ENCODE data around the gene AGMO. TPM values are rescaled to one million over a fixed set of nuclear protein-coding genes. Genes with fewer than 3 reads are reported as not detected.

The AGMO gene
- polyA plus RNA-seq, 3 donors: not detected

- Histone ChIP-seq H3K9me3 (replicated peaks in 1 of 2; ENCODE audit: control insufficient read depth in 1 of 2, insufficient read depth in 1 of 2, low read length in 2 of 2) (peaks cover 4 to 5% of the 10 kb centered on the region in 2 donors), H4K20me1 (ENCODE audit: insufficient read depth, low read length) (no peaks in the 10 kb centered on the region), H3K27me3 (ENCODE audit: control insufficient read depth in 2 of 2, insufficient read depth in 2 of 2, low read length in 2 of 2) (no peaks in the 10 kb centered on the region), H3K9ac (ENCODE audit: insufficient read depth, low read length, poor library complexity, severe bottlenecking) (no peak overlapping the region), H3K79me2 (ENCODE audit: insufficient read depth, low read length) (no peaks in the 10 kb centered on the region), H3K4me1 (ENCODE audit: control insufficient read depth in 1 of 2, insufficient read depth in 2 of 2, low read length in 2 of 2) (no peaks in the 10 kb centered on the region), H3K4me3 (replicated peaks in 1 of 3; ENCODE audit: low read depth in 2 of 3, low read length in 3 of 3) (no peak overlapping the region), H3K27ac (ENCODE audit: low read depth in 1 of 2, low read length in 2 of 2) (no peak overlapping the region), H3K4me2 (replicated peaks; ENCODE audit: extremely low read depth, low read length, poor library complexity, severe bottlenecking) (no peak overlapping the region), H2AFZ (ENCODE audit: insufficient read depth, low read depth, low read length, poor library complexity, severe bottlenecking) (no peak overlapping the region), H3K36me3 (replicated peaks in 1 of 2; ENCODE audit: control insufficient read depth in 1 of 2, insufficient read depth in 2 of 2, low read length in 2 of 2) (no peaks in the 10 kb centered on the region)
- TF ChIP-seq CTCF (IDR thresholded peaks at IDR 0.05): no peak
- Mint-ChIP-seq H3K27me3 (ENCODE audit: low read depth in 3 of 3) (no peaks in the 10 kb centered on the region), H3K4me3 (no peak overlapping the region), H3K4me1 (no peaks in the 10 kb centered on the region), H3K9me3 (peaks cover 0 to 8% (median 4%) of the 10 kb centered on the region in 7 donors), H3K27ac (no peak overlapping the region), H3K36me3 (no peaks in the 10 kb centered on the region)
- intact Hi-C loops (cut with micrococcal nuclease): no loop called here
- DNase-seq: no peak
- WGBS (ENCODE audit: insufficient coverage): no CpG with 5 or more reads among the region's 3 CpGs
These were observed 193.9 kb downstream of the AGMO start for GRCh38 chr7:15367897-15368296.

DNA sequence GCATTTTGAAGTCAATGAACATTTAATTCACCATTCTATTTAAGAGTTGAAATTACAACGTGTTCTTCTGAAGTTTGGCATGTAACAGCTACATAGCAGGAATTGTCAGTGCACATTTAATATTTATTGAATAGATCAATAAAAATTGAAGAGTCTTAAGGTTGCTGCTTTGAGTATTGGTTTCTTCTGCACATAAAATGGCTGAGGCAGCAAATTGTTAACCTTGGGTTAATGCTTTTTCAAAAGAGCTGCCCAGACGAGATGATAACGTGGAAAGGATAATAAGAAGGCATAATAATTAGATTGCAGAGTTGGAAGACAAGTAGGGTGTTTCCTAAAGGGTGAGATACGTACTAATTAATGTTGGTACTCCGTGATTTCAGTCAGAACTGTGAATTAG is 203.7 kb downstream of the AGMO start:
- H3K36me3 Mint-ChIP-seq: no peaks in the 10 kb centered on the region
- Histone ChIP-seq H3K79me2 (ENCODE audit: insufficient read depth, low read length) (no peaks in the 10 kb centered on the region), H3K27ac (ENCODE audit: low read depth in 1 of 2, low read length in 2 of 2) (no peak overlapping the region), H3K36me3 (replicated peaks in 1 of 2; ENCODE audit: control insufficient read depth in 1 of 2, insufficient read depth in 2 of 2, low read length in 2 of 2) (no peaks in the 10 kb centered on the region), H3K4me3 (replicated peaks in 1 of 3; ENCODE audit: low read depth in 2 of 3, low read length in 3 of 3) (no peak overlapping the region), H2AFZ (ENCODE audit: insufficient read depth, low read depth, low read length, poor library complexity, severe bottlenecking) (no peak overlapping the region), H3K9ac (ENCODE audit: insufficient read depth, low read length, poor library complexity, severe bottlenecking) (no peak overlapping the region), H4K20me1 (ENCODE audit: insufficient read depth, low read length) (no peaks in the 10 kb centered on the region), H3K4me2 (replicated peaks; ENCODE audit: extremely low read depth, low read length, poor library complexity, severe bottlenecking) (no peak overlapping the region), H3K4me1 (ENCODE audit: control insufficient read depth in 1 of 2, insufficient read depth in 2 of 2, low read length in 2 of 2) (no peaks in the 10 kb centered on the region), H3K9me3 (replicated peaks in 1 of 2; ENCODE audit: control insufficient read depth in 1 of 2, insufficient read depth in 1 of 2, low read length in 2 of 2) (no peaks in the 10 kb centered on the region), H3K27me3 (ENCODE audit: control insufficient read depth in 2 of 2, insufficient read depth in 2 of 2, low read length in 2 of 2) (no peaks in the 10 kb centered on the region)
- intact Hi-C loops (cut with micrococcal nuclease): no loop called here
- H3K27me3 Mint-ChIP-seq (ENCODE audit: low read depth in 3 of 3): peaks cover 0 to 2% (median 0%) of the 10 kb centered on the region in 3 donors
- TF ChIP-seq CTCF (IDR thresholded peaks at IDR 0.05): no peak
- WGBS (ENCODE audit: insufficient coverage): 93% methylated on average over 2 of the region's 5 CpGs
- no peaks in the 10 kb centered on the region for H3K4me1 Mint-ChIP-seq
- H3K27ac Mint-ChIP-seq: no peak overlapping the region
- DNase-seq: no peak
- H3K4me3 Mint-ChIP-seq: no peak overlapping the region
- peaks cover 0 to 5% (median 3%) of the 10 kb centered on the region in 7 donors for H3K9me3 Mint-ChIP-seq
